ENCODE results near the gene CTNND2.

GRCh38 chr5:11397549-11397948 is 506.7 kb downstream of the CTNND2 start:
- no peak for TF ChIP-seq CTCF (IDR thresholded peaks at IDR 0.05; ENCODE audit: low read length)
- no peak for TF ChIP-seq EZH2phosphoT487 (IDR thresholded peaks at IDR 0.05; ENCODE audit: low read length)
- TF ChIP-seq EZH2 (optimal IDR thresholded peaks at IDR 0.05; ENCODE audit: low read depth, low read length): no peak
